Prostate gland (tissue), 2 donors: ENCODE data around the gene RNF19B.

Experiments used
- POLR2A ChIP-seq: fragments of 450-650 bp; IDR thresholded peaks from one replicate; pipeline ENCODE4 v1.6.1; 2016; ENCODE audit warnings: antibody characterized with exemption, mild to moderate bottlenecking
- POLR2AphosphoS5 ChIP-seq: sonication (generic); formaldehyde crosslinking; IDR thresholded peaks from one replicate; pipeline ENCODE4 v1.6.1; 2017; ENCODE audit warnings: antibody characterized with exemption
- TF ChIP-seq, protein P1 (sequence below), 4 experiments: fragments of 200-600 bp in 2 of 4; fragments of 450-650 bp in 2 of 4; sonication (generic) in 2 of 4; IDR thresholded peaks; 1 replicate in 3 of 4; 2 replicates in 1 of 4; pipeline ENCODE4 v1.5.1; 2016 to 2019; ENCODE audit warnings: antibody characterized with exemption in 4 of 4, mild to moderate bottlenecking in 2 of 4, moderate library complexity in 2 of 4

DNA sequence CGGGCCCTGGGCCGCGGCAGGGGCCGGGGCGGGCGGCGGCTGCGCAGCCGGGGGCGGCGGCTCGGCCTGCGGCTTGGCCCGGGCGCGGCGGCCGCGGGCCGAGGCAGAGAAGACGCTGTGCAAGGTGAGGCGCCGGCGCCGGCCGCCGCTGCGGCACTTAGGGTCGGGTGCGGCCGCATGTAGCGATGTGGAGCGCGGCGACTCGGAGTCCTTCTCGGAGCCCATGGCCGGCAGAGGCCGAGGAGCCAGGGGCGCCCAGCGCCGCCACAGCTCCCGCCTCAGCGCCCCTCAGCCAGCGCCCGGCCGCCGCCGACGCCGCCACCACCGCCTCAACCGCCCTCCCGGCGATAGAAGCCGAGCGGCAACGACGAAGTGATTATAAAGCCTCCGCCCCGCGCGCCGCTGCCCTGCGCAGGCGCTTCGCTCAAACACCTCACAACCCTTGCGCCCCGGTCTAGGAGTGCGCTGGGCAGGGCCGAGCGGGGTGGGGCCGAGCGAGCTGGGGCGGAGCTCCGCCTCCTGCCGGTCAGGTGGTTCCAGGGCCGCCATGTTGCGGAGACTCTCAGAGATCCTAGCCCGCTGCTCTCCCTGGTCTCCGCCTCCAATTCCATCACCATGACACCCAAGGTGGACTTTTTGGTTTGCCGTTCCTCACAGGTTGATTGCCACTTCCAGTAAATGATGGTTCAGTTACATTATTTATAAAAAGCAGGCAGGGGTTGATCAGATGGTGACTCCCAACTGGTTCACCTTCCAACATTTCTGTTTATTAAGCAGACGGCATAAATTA, at the start of gene RNF19B:
- TF ChIP-seq, protein P1, sequence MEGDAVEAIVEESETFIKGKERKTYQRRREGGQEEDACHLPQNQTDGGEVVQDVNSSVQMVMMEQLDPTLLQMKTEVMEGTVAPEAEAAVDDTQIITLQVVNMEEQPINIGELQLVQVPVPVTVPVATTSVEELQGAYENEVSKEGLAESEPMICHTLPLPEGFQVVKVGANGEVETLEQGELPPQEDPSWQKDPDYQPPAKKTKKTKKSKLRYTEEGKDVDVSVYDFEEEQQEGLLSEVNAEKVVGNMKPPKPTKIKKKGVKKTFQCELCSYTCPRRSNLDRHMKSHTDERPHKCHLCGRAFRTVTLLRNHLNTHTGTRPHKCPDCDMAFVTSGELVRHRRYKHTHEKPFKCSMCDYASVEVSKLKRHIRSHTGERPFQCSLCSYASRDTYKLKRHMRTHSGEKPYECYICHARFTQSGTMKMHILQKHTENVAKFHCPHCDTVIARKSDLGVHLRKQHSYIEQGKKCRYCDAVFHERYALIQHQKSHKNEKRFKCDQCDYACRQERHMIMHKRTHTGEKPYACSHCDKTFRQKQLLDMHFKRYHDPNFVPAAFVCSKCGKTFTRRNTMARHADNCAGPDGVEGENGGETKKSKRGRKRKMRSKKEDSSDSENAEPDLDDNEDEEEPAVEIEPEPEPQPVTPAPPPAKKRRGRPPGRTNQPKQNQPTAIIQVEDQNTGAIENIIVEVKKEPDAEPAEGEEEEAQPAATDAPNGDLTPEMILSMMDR (IDR thresholded peaks at IDR 0.05), result peak; percentile 27 to 65 (median 54)
- TF ChIP-seq POLR2AphosphoS5, result peak; percentile 99
- peak; percentile 99 for TF ChIP-seq POLR2A
